Activated CD4-positive, CD25-positive, alpha-beta regulatory T cell (primary cell): ENCODE measurements around the gene ATXN1.

Source experiments
- DNase-seq, 4 experiments: peaks; one replicate each; lab custom pipeline; 2025; lab: John Stamatoyannopoulos, UW

Gene ATXN1

GRCh38 chr6:16698162-16698533 lies 63.1 kb downstream of the ATXN1 start:
- no peak for DNase-seq

GRCh38 chr6:16697437-16698161 lies 63.7 kb downstream of the ATXN1 start:
- DNase-seq, result no peak

- no peak for DNase-seq
Observed at GRCh38 chr6:16696496-16696895, 64.8 kb downstream of the ATXN1 start.

- no peak for DNase-seq
Observed at GRCh38 chr6:16694781-16695578, 66.3 kb downstream of the ATXN1 start.

GRCh38 chr6:16691324-16691723 lies 69.9 kb downstream of the ATXN1 start:
- no peak for DNase-seq

- no peak for DNase-seq
Observed at GRCh38 chr6:16690608-16691142, 70.6 kb downstream of the ATXN1 start.

- DNase-seq, result no peak
Observed at GRCh38 chr6:16689788-16690607, 71.3 kb downstream of the ATXN1 start.

- DNase-seq, result no peak
Observed at GRCh38 chr6:16688984-16689636, 72.2 kb downstream of the ATXN1 start.

GRCh38 chr6:16688436-16688835 lies 72.8 kb downstream of the ATXN1 start:
- no peak for DNase-seq

GRCh38 chr6:16687045-16687444 lies 74.2 kb downstream of the ATXN1 start:
- DNase-seq, result no peak

- DNase-seq, result peak in 2 of 4 experiments; percentile 68 to 71
Observed at GRCh38 chr6:16684896-16685554, 76.2 kb downstream of the ATXN1 start.

GRCh38 chr6:16684195-16684689 lies 77.0 kb downstream of the ATXN1 start:
- no peak for DNase-seq

GRCh38 chr6:16683641-16684194 lies 77.5 kb downstream of the ATXN1 start:
- DNase-seq, result no peak

- DNase-seq, result no peak
Observed at GRCh38 chr6:16681260-16681873, 79.9 kb downstream of the ATXN1 start.

GRCh38 chr6:16679050-16679449 lies 82.2 kb downstream of the ATXN1 start:
- no peak for DNase-seq

GRCh38 chr6:16677458-16677857 lies 83.8 kb downstream of the ATXN1 start:
- DNase-seq, result no peak

- no peak for DNase-seq
Observed at GRCh38 chr6:16676978-16677377, 84.3 kb downstream of the ATXN1 start.

GRCh38 chr6:16676376-16676775 lies 84.9 kb downstream of the ATXN1 start:
- DNase-seq, result no peak

GRCh38 chr6:16674801-16675392 lies 86.4 kb downstream of the ATXN1 start:
- DNase-seq, result no peak
